ENCODE data around the gene LYRM1.

The LYRM1 gene

GRCh38 chr16:20910781-20911321 lies 10.3 kb downstream of the LYRM1 start:
- no peak for TF ChIP-seq CTCF (IDR thresholded peaks at IDR 0.05)
- Histone ChIP-seq H3K27me3 (no peaks in the 10 kb centered on the region), H3K4me3 (no peak overlapping the region), H3K4me1 (peaks cover 0 to 90% (median 54%) of the 10 kb centered on the region in 4 donors), H3K27ac (peak overlapping the region; percentile 96 to 98), H3K36me3 (no peaks in the 10 kb centered on the region), H3K9me3 (no peaks in the 10 kb centered on the region)
- DNase-seq = no peak
- intact Hi-C loops (cut with DNase I; ENCODE audit: low total_unique reads) = no loop called here

DNA sequence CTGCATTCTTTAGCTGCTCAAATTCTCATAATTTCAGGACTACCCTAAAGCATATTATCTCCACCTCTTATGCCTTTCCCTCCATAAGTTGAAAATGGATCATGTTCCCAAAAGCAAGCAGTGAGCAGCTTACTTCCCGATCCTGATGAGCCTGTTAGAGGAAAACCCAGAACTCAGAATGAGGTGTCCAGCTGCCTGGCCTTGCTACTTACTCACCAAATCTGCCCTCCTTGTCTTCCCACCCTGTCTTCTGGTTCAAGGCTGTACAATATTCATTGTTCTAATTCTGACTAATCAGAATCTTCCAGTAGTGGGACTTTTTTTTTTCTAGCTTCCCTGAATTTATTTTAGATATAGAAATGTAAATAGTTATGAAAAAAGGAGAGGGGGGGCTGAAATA lies 10.8 kb downstream of the LYRM1 start:
- no peak for TF ChIP-seq CTCF (IDR thresholded peaks at IDR 0.05)
- peaks cover 0 to 85% (median 49%) of the 10 kb centered on the region in 4 donors for H3K4me1 ChIP-seq
- H3K4me3 ChIP-seq = no peak overlapping the region
- intact Hi-C loops (cut with DNase I; ENCODE audit: low total_unique reads) = no loop called here
- H3K27me3 ChIP-seq = no peaks in the 10 kb centered on the region
- H3K36me3 ChIP-seq = peaks cover 0 to 3% (median 0%) of the 10 kb centered on the region in 3 donors
- H3K9me3 ChIP-seq = no peaks in the 10 kb centered on the region
- DNase-seq = no peak
- H3K27ac ChIP-seq = peak overlapping the region; percentile 96 to 98

- no peak for TF ChIP-seq CTCF (IDR thresholded peaks at IDR 0.05)
- Histone ChIP-seq H3K4me3 (no peak overlapping the region), H3K9me3 (no peaks in the 10 kb centered on the region), H3K36me3 (peaks cover 0 to 8% (median 0%) of the 10 kb centered on the region in 3 donors), H3K27me3 (no peaks in the 10 kb centered on the region), H3K4me1 (peaks cover 0 to 45% (median 28%) of the 10 kb centered on the region in 4 donors), H3K27ac (no peak overlapping the region)
- intact Hi-C loops (cut with DNase I; ENCODE audit: low total_unique reads) = no loop called here
- DNase-seq = no peak
These were observed 15.7 kb downstream of the LYRM1 start for GRCh38 chr16:20916289-20916688.

DNA sequence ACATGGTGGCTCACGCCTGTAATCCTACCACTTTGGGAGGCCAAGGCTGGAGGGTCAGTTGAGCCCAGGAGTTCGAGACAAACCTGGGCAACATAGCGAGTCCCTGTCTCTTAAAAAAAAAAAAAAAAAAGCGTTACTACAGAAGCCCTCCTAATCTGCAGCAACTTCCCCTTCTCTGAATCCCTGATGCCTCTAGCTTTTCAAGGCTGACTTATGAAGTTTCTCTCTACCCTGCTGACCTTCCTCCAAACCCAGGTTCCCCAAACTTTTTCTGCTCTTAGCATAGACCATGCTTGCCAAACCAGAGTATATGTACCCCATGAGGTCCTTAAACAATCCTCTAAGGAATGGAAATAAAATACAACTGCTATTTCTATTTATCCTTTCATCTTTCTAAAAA lies 16.4 kb downstream of the LYRM1 start:
- H3K4me3 ChIP-seq = no peak overlapping the region
- H3K9me3 ChIP-seq = no peaks in the 10 kb centered on the region
- no peak for DNase-seq
- no peak for TF ChIP-seq CTCF (IDR thresholded peaks at IDR 0.05)
- intact Hi-C loops (cut with DNase I; ENCODE audit: low total_unique reads) = no loop called here
- H3K4me1 ChIP-seq = peaks cover 0 to 38% (median 21%) of the 10 kb centered on the region in 4 donors
- no peak overlapping the region for H3K27ac ChIP-seq
- H3K27me3 ChIP-seq = no peaks in the 10 kb centered on the region
- H3K36me3 ChIP-seq = peaks cover 0 to 10% (median 0%) of the 10 kb centered on the region in 3 donors

DNA sequence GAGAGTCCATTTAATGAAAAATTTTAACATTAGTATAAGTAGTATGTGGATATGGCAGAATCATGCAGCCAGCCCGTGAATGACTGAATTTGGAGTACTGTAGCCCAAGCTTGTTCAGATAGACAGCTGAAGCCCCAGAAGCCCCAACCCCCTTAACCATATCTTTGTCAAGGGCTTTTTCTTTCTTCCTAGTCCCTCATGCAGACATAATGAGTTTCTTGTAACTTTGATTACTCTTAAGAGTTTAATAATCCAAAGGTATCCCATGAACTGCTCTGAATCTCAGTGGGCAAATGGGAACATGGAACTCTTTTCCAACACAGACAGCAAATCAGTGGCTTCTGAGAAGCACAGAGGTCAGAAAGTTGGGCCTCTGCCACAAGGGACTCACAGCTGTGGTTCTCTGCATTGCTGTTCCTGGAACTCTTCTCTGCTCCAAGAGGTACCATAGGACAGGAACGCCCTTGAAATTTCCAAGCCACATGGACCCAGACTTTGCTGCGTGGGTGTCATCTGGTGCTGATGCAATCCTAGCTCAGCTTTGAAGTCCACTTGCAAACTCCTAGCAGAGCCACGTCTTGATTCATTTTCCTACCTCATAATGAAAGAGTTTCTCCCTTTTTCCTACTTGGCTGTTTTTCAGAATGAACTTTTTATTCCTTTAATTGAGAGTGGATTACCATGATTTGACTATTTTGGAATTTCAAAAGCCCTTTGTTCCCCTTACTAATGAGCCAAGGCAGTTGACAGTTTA lies 18.1 kb downstream of the LYRM1 start:
- TF ChIP-seq CTCF (IDR thresholded peaks at IDR 0.05) = no peak
- Histone ChIP-seq H3K9me3 (no peaks in the 10 kb centered on the region), H3K36me3 (peaks cover 0 to 22% (median 5%) of the 10 kb centered on the region in 3 donors), H3K27ac (no peak overlapping the region), H3K4me1 (peaks cover 0 to 21% (median 5%) of the 10 kb centered on the region in 4 donors), H3K27me3 (no peaks in the 10 kb centered on the region), H3K4me3 (no peak overlapping the region)
- intact Hi-C loops (cut with DNase I; ENCODE audit: low total_unique reads) = no loop called here
- no peak for DNase-seq

All from tibial artery (tissue), 4 donors.